CD14-positive monocyte (primary cell): ENCODE measurements around the gene PPP1R17. TPM values are rescaled to one million over a fixed set of nuclear protein-coding genes. Genes with fewer than 3 reads are reported as not detected.

ENCODE experiments used
- DNase-seq, 3 donors: peaks; one replicate each; pipeline ENCODE4 v3.0.0-alpha.2; 2011 to 2022
- H2AFZ ChIP-seq: 2 replicates; pipeline ENCODE4 v1.6.0; 2012; ENCODE audit warnings: mild to moderate bottlenecking, low read depth, low read length, inconsistent platforms; ENCODE audit not compliant: insufficient read depth, poor library complexity, severe bottlenecking
- H3K27ac ChIP-seq, 2 donors: 1 replicate in 1 of 2; 2 replicates in 1 of 2; pipeline ENCODE4 v1.5.1; 2012 to 2013; ENCODE audit warnings: low read length in 2 of 2, control low read depth in 1 of 2, inconsistent platforms in 1 of 2, low read depth in 1 of 2, mild to moderate bottlenecking in 1 of 2
- H3K27me3 ChIP-seq, 2 donors: one replicate each; pipeline versions ENCODE4 v1.6.0 to v1.6.1; 2011 to 2013; ENCODE audit warnings: low read length in 2 of 2; ENCODE audit not compliant: control insufficient read depth in 2 of 2, insufficient read depth in 2 of 2
- H3K36me3 ChIP-seq, 2 donors: replicated peaks in 1 of 2; 1 replicate in 1 of 2; 2 replicates in 1 of 2; pipeline versions ENCODE4 v1.5.1 to v1.6.1; 2012 to 2013; ENCODE audit warnings: low read length in 2 of 2, control low read depth in 1 of 2, inconsistent platforms in 1 of 2, mild to moderate bottlenecking in 1 of 2; ENCODE audit not compliant: insufficient read depth in 2 of 2, control insufficient read depth in 1 of 2
- H3K4me1 ChIP-seq, 2 donors: 1 replicate in 1 of 2; 2 replicates in 1 of 2; pipeline versions ENCODE4 v1.5.1 to v1.6.1; 2012 to 2013; ENCODE audit warnings: low read length in 2 of 2, control low read depth in 1 of 2, inconsistent platforms in 1 of 2, mild to moderate bottlenecking in 1 of 2, moderate library complexity in 1 of 2; ENCODE audit not compliant: insufficient read depth in 2 of 2, control insufficient read depth in 1 of 2
- H3K4me2 ChIP-seq: replicated peaks from 2 replicates; pipeline ENCODE3; 2012; ENCODE audit warnings: low read length, moderate library complexity, mild to moderate bottlenecking; ENCODE audit not compliant: poor library complexity, severe bottlenecking; ENCODE audit errors: extremely low read depth
- H3K4me3 ChIP-seq, 3 experiments: fragments of 200-600 bp in 1 of 3; sonication (generic) in 1 of 3; replicated peaks in 1 of 3; 1 replicate in 2 of 3; 2 replicates in 1 of 3; pipeline ENCODE4 v1.5.1; 2011 to 2013; ENCODE audit warnings: low read length in 3 of 3, mild to moderate bottlenecking in 3 of 3, control low read depth in 2 of 3, low read depth in 2 of 3, inconsistent platforms in 1 of 3, moderate library complexity in 1 of 3
- H3K79me2 ChIP-seq: 2 replicates; pipeline ENCODE4 v1.6.0; 2012; ENCODE audit warnings: mild to moderate bottlenecking, control low read depth, inconsistent platforms, low read length, moderate library complexity; ENCODE audit not compliant: insufficient read depth
- H3K9ac ChIP-seq: 2 replicates; pipeline ENCODE4 v1.6.0; 2017; ENCODE audit warnings: low read length, mild to moderate bottlenecking; ENCODE audit not compliant: insufficient read depth, poor library complexity, severe bottlenecking
- H3K9me3 ChIP-seq, 2 donors: replicated peaks in 1 of 2; 1 replicate in 1 of 2; 2 replicates in 1 of 2; pipeline versions ENCODE4 v1.5.1 to v1.6.1; 2012 to 2013; ENCODE audit warnings: low read length in 2 of 2, control low read depth in 1 of 2; ENCODE audit not compliant: control insufficient read depth in 1 of 2, insufficient read depth in 1 of 2
- H4K20me1 ChIP-seq: 2 replicates; pipeline ENCODE4 v1.6.0; 2012; ENCODE audit warnings: mild to moderate bottlenecking, low read length, control low read depth, moderate library complexity; ENCODE audit not compliant: insufficient read depth
- H3K27ac Mint-ChIP-seq, 7 donors: one replicate each; pipeline ENCODE4 v1.8.0; 2020; ENCODE audit warnings: mild to moderate bottlenecking in 7 of 7, mixed read lengths in 7 of 7, moderate library complexity in 6 of 7, inconsistent platforms in 2 of 7
- H3K27me3 Mint-ChIP-seq, 3 donors: one replicate each; pipeline ENCODE4 v1.8.0; 2021 to 2022; ENCODE audit warnings: low read depth in 3 of 3, mild to moderate bottlenecking in 3 of 3, mixed read lengths in 3 of 3, moderate library complexity in 3 of 3, inconsistent platforms in 1 of 3
- H3K36me3 Mint-ChIP-seq, 2 donors: one replicate each; pipeline ENCODE4 v1.8.0; 2020; ENCODE audit warnings: mixed read lengths in 2 of 2, inconsistent platforms in 1 of 2, mild to moderate bottlenecking in 1 of 2
- H3K4me1 Mint-ChIP-seq: one replicate; pipeline ENCODE4 v1.8.0; 2020; ENCODE audit warnings: mild to moderate bottlenecking, mixed read lengths
- H3K4me3 Mint-ChIP-seq, 2 donors: one replicate each; pipeline ENCODE4 v1.8.0; 2020; ENCODE audit warnings: mild to moderate bottlenecking in 2 of 2, mixed read lengths in 2 of 2, moderate library complexity in 1 of 2
- H3K9me3 Mint-ChIP-seq, 7 donors: one replicate each; pipeline ENCODE4 v1.8.0; 2020 to 2022; ENCODE audit warnings: mixed read lengths in 7 of 7, mild to moderate bottlenecking in 6 of 7, moderate library complexity in 6 of 7, inconsistent platforms in 2 of 7
- CTCF ChIP-seq: fragments of 200-600 bp; IDR thresholded peaks from one replicate; pipeline ENCODE4 v1.8.0; 2022; ENCODE audit warnings: antibody characterized with exemption, mild to moderate bottlenecking
- WGBS: methylation state at CpG from one replicate; pipeline ENCODE4 v1.1.5; 2013; ENCODE audit warnings: missing lambda C conversion rate; ENCODE audit not compliant: insufficient coverage; 5-methylcytosine and 5-hydroxymethylcytosine counted together
- intact Hi-C, 2 donors: fragments of 100-400 bp; cut with micrococcal nuclease; formaldehyde crosslinking; loops; one replicate each; pipeline versions ENCODE4 v1.15.0 to v1.15.1; 2023
- polyA plus RNA-seq, 3 donors: library from polyadenylated mRNA; depleted of rRNA in 1 of 3; unstranded in 2 of 3; stranded (reverse) in 1 of 3; fragments of 300-500 nt in 2 of 3; fragments of >200 nt in 1 of 3; fragmentation: Illumina TruSeq in 2 of 3; gene quantifications; 1 replicate in 2 of 3; 2 replicates in 1 of 3; pipeline ENCODE4 v1.2.3, GENCODE V29; 2012 to 2021

Gene PPP1R17
- polyA plus RNA-seq, 3 donors: 0.20 to 2.0 (median 0.85) TPM

GRCh38 chr7:31647511-31647910, 39.5 kb upstream of the PPP1R17 start:
- peaks cover 26% of the 10 kb centered on the region for H3K4me1 Mint-ChIP-seq
- H3K4me3 Mint-ChIP-seq: peak overlapping the region in 1 of 2 donors; percentile 4
- Histone ChIP-seq H3K9me3 (no peaks in the 10 kb centered on the region), H3K9ac (no peak overlapping the region), H3K27ac (no peak overlapping the region), H3K36me3 (no peaks in the 10 kb centered on the region), H4K20me1 (no peaks in the 10 kb centered on the region), H3K4me3 (no peak overlapping the region), H3K4me1 (peaks cover 19 to 23% of the 10 kb centered on the region in 2 donors), H3K4me2 (no peak overlapping the region), H2AFZ (no peak overlapping the region), H3K79me2 (no peaks in the 10 kb centered on the region), H3K27me3 (no peaks in the 10 kb centered on the region)
- no CpG with 5 or more reads among the region's 7 CpGs for whole genome bisulfite sequencing
- no peak for TF ChIP-seq CTCF
- DNase-seq: peak; percentile 48 to 81 (median 78)
- peaks cover 0 to 3% (median 0%) of the 10 kb centered on the region in 7 donors for H3K9me3 Mint-ChIP-seq
- no peaks in the 10 kb centered on the region for H3K36me3 Mint-ChIP-seq
- peaks cover 0 to 3% (median 1%) of the 10 kb centered on the region in 3 donors for H3K27me3 Mint-ChIP-seq
- intact Hi-C loops: loop anchor here in 1 of 2 donors (10.0 kb wide), 1 partner anchor 87 kb away; no protein-coding TSS in a partner anchor
- H3K27ac Mint-ChIP-seq: peak overlapping the region in 4 of 7 donors; percentile 10 to 73 (median 54)

- H2AFZ ChIP-seq: no peak overlapping the region
- H3K27me3 Mint-ChIP-seq: peaks cover 0 to 3% (median 1%) of the 10 kb centered on the region in 3 donors
- H3K4me1 ChIP-seq: peaks cover 17 to 18% of the 10 kb centered on the region in 2 donors
- peak overlapping the region in 1 of 2 donors; percentile 23 for H3K27ac ChIP-seq
- peak overlapping the region in 5 of 7 donors; percentile 41 to 89 (median 71) for H3K27ac Mint-ChIP-seq
- no peak overlapping the region for H3K4me3 ChIP-seq
- H3K4me2 ChIP-seq: no peak overlapping the region
- peak in 1 of 3 donors; percentile 21 for DNase-seq
- H3K27me3 ChIP-seq: no peaks in the 10 kb centered on the region
- no peaks in the 10 kb centered on the region for H3K9me3 ChIP-seq
- WGBS: 100% methylated on average over 1 of the region's 1 CpG
- peak; percentile 61 for TF ChIP-seq CTCF
- no peaks in the 10 kb centered on the region for H3K79me2 ChIP-seq
- intact Hi-C loops: loop anchor here in 1 of 2 donors (10.0 kb wide), 1 partner anchor 87 kb away; no protein-coding TSS in a partner anchor
- H3K4me1 Mint-ChIP-seq: peaks cover 24% of the 10 kb centered on the region
- no peaks in the 10 kb centered on the region for H3K36me3 ChIP-seq
- no peaks in the 10 kb centered on the region for H4K20me1 ChIP-seq
- H3K4me3 Mint-ChIP-seq: no peak overlapping the region
- no peaks in the 10 kb centered on the region for H3K36me3 Mint-ChIP-seq
- H3K9me3 Mint-ChIP-seq: peaks cover 0 to 3% (median 0%) of the 10 kb centered on the region in 7 donors
- H3K9ac ChIP-seq: no peak overlapping the region
Measured at GRCh38 chr7:31648288-31648687, 38.7 kb upstream of the PPP1R17 start.
